Left renal cortex interstitium (tissue), 4 donors: ENCODE results near the gene CALML4. TPM values are rescaled to one million over a fixed set of nuclear protein-coding genes. Genes with fewer than 3 reads are reported as not detected.

ENCODE experiments used
- DNase-seq, 4 donors: peaks; one replicate each; pipeline ENCODE4 v3.0.0-alpha.2; 2013; ENCODE audit warnings: low read depth in 4 of 4, low spot score in 2 of 4, missing footprints in 1 of 4
- polyA plus RNA-seq, 4 donors: library from polyadenylated mRNA; unstranded; fragments of 120-200 nt; gene quantifications; one replicate each; pipeline ENCODE4 v1.2.1, GENCODE V29; 2013; ENCODE audit not compliant: insufficient read length in 4 of 4

Gene CALML4
- polyA plus RNA-seq, 4 donors: 23.5 to 42.3 (median 32.7) TPM

- DNase-seq: peak; percentile 44 to 69 (median 48)
Observed at GRCh38 chr15:68154923-68155559, 50.1 kb downstream of the CALML4 start.

- DNase-seq: no peak
Observed at GRCh38 chr15:68152342-68152741, 52.8 kb downstream of the CALML4 start.

GRCh38 chr15:68151277-68151676, 53.9 kb downstream of the CALML4 start:
- DNase-seq: no peak

- no peak for DNase-seq
Observed at GRCh38 chr15:68150187-68150586, 54.9 kb downstream of the CALML4 start.

- DNase-seq: no peak
Observed at GRCh38 chr15:68149059-68149458, 56.1 kb downstream of the CALML4 start.

- DNase-seq: no peak
Observed at GRCh38 chr15:68148039-68148438, 57.1 kb downstream of the CALML4 start.

- DNase-seq: no peak
Observed at GRCh38 chr15:68145706-68146105, 59.4 kb downstream of the CALML4 start.

GRCh38 chr15:68143785-68144184, 61.3 kb downstream of the CALML4 start:
- DNase-seq: no peak

- no peak for DNase-seq
Observed at GRCh38 chr15:68143129-68143528, 62.0 kb downstream of the CALML4 start.

Other genes with a start within 250 kb of the CALML4 start
- 10 to 100 TPM; 36.9 to 55.5 (median 47.8) TPM for gene PIAS1, start 151.0 kb downstream of the CALML4 start, polyA plus RNA-seq
- gene CLN6, start 24.4 kb upstream of the CALML4 start, polyA plus RNA-seq: 10 to 100 TPM; 31.6 to 47.3 (median 38.8) TPM
- gene FEM1B, start 72.4 kb upstream of the CALML4 start, polyA plus RNA-seq: 10 to 100 TPM; 50.1 to 66.4 (median 56.0) TPM
- 1 to 10 TPM; 2.6 to 5.8 (median 4.1) TPM for gene ITGA11, start 226.8 kb upstream of the CALML4 start, polyA plus RNA-seq